ACC112 (cell line): ENCODE data around the gene WWOX.

Experiments used
- H2AFZ ChIP-seq: fragments of 200-600 bp; sonication (generic); one replicate; pipeline ENCODE4 v1.6.0; 2017; ENCODE audit warnings: antibody characterized with exemption, low read length; ENCODE audit not compliant: unreplicated experiment
- H3K27ac ChIP-seq: fragments of 200-600 bp; sonication (generic); 2 replicates; pipeline ENCODE4 v1.5.1; 2014; ENCODE audit warnings: low read depth, mild to moderate bottlenecking, antibody characterized with exemption, low read length, moderate library complexity
- H3K27me3 ChIP-seq: fragments of 200-600 bp; sonication (generic); 2 replicates; pipeline ENCODE4 v1.6.1; 2014; ENCODE audit warnings: mild to moderate bottlenecking, antibody characterized with exemption, low read length, moderate library complexity, mixed read lengths; ENCODE audit not compliant: insufficient read depth
- H3K36me3 ChIP-seq: fragments of 200-600 bp; sonication (generic); 2 replicates; pipeline ENCODE4 v1.6.1; 2016; ENCODE audit warnings: mild to moderate bottlenecking, antibody characterized with exemption, low read length, moderate library complexity, mixed read lengths; ENCODE audit not compliant: insufficient read depth
- H3K4me1 ChIP-seq: fragments of 200-600 bp; sonication (generic); one replicate; pipeline ENCODE4 v1.6.1; 2016; ENCODE audit warnings: low read length, mixed read lengths; ENCODE audit not compliant: insufficient read depth, unreplicated experiment, control insufficient read depth
- H3K4me3 ChIP-seq: fragments of 200-600 bp; sonication (generic); 2 replicates; pipeline ENCODE4 v1.5.1; 2014; ENCODE audit warnings: mild to moderate bottlenecking, low read depth, low read length
- H3K79me2 ChIP-seq: fragments of 200-600 bp; sonication (generic); one replicate; pipeline ENCODE4 v1.6.0; 2016; ENCODE audit warnings: low read length; ENCODE audit not compliant: control insufficient read depth, unreplicated experiment, insufficient read depth

The WWOX gene

DNA sequence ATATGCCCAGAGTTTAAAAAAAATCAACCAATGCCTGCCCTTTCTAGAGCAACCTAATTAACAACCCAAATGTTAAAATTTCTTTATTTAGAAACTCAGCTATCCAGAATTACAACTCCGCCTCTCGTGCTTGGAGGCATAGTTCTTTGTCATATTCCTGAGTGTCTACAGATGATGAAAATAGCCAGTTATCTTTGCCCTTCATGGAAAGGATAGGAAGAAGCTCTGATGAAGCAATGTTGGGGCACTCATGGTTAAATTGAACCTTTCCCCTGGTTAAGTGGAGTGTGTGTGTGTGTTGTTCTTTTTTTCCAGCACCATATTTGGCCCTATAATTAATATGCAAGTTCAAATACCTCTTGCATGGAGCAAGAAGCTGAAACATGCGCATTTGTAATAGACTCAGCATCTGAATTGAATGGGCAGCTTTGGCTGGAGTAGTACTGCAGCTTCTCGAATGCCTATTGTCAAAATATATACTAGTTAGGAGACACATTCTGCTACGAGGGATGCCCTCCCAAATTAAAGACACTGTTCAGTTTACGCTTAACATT is 506.2 kb downstream of the WWOX start:
- Histone ChIP-seq H3K4me1 (no peaks in the 10 kb centered on the region), H3K36me3 (no peaks in the 10 kb centered on the region), H3K27ac (no peak overlapping the region), H3K79me2 (no peaks in the 10 kb centered on the region), H3K27me3 (no peaks in the 10 kb centered on the region), H2AFZ (no peak overlapping the region), H3K4me3 (no peak overlapping the region)

DNA sequence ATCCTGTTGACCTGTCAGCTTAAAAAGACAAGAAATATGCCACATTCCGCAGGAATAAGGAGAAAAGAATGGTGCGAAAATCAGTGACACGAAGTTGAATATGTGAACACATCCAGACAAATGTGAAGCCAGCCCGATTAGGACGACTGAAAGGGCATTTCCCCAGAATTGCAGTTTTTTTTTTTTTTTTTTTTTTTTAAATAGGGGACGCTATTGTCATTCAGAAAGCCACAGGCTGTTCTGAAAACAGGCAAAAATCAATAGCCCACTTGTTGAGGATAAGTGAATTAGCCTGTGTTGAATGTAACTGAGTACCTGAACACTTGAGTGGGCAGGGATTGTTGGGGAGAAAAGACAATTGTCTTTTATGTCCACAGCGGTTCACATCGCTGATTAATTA is 507.1 kb downstream of the WWOX start:
- Histone ChIP-seq H3K27me3 (no peaks in the 10 kb centered on the region), H2AFZ (no peak overlapping the region), H3K4me3 (no peak overlapping the region)

GRCh38 chr16:78607022-78607421 is 507.6 kb downstream of the WWOX start:
- Histone ChIP-seq H3K27me3 (no peaks in the 10 kb centered on the region), H3K4me3 (no peak overlapping the region), H3K79me2 (no peaks in the 10 kb centered on the region), H3K4me1 (no peaks in the 10 kb centered on the region), H3K36me3 (no peaks in the 10 kb centered on the region), H3K27ac (no peak overlapping the region), H2AFZ (no peak overlapping the region)

More for the DNA sequence above, 507.1 kb downstream of the WWOX start:
- Histone ChIP-seq H3K27ac (no peak overlapping the region), H3K4me1 (no peaks in the 10 kb centered on the region), H3K79me2 (no peaks in the 10 kb centered on the region), H3K36me3 (no peaks in the 10 kb centered on the region)

GRCh38 chr16:78607465-78607864 is 508.0 kb downstream of the WWOX start:
- Histone ChIP-seq H3K36me3 (no peaks in the 10 kb centered on the region), H3K79me2 (no peaks in the 10 kb centered on the region), H3K27me3 (no peaks in the 10 kb centered on the region), H3K4me3 (no peak overlapping the region), H2AFZ (no peak overlapping the region), H3K27ac (no peak overlapping the region), H3K4me1 (no peaks in the 10 kb centered on the region)

DNA sequence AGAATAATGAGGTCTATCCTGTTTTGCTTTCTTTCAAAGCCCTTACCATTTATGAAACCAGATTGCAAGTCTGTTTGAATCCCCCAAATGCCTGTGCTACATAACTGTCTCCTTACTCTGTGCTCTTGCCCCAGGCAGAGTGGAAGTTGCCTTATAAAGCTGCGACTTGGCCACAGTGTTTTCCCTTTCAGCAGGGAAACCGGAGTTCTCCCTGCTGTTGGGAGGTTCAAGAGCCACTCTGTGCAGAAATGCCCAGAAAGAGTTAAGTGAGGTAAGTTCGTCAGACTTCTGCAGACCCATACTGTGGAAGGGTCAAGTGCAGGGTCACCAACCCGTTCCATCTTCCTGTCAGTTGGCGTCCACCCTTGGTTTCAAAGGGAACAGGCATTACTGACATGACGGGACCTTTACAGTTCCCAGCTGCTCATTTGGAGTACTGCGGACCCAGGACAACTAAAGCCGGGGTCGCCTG is 508.9 kb downstream of the WWOX start:
- Histone ChIP-seq H3K27ac (no peak overlapping the region), H3K36me3 (no peaks in the 10 kb centered on the region), H3K79me2 (no peaks in the 10 kb centered on the region), H3K4me1 (no peaks in the 10 kb centered on the region), H2AFZ (no peak overlapping the region), H3K4me3 (no peak overlapping the region), H3K27me3 (no peaks in the 10 kb centered on the region)

DNA sequence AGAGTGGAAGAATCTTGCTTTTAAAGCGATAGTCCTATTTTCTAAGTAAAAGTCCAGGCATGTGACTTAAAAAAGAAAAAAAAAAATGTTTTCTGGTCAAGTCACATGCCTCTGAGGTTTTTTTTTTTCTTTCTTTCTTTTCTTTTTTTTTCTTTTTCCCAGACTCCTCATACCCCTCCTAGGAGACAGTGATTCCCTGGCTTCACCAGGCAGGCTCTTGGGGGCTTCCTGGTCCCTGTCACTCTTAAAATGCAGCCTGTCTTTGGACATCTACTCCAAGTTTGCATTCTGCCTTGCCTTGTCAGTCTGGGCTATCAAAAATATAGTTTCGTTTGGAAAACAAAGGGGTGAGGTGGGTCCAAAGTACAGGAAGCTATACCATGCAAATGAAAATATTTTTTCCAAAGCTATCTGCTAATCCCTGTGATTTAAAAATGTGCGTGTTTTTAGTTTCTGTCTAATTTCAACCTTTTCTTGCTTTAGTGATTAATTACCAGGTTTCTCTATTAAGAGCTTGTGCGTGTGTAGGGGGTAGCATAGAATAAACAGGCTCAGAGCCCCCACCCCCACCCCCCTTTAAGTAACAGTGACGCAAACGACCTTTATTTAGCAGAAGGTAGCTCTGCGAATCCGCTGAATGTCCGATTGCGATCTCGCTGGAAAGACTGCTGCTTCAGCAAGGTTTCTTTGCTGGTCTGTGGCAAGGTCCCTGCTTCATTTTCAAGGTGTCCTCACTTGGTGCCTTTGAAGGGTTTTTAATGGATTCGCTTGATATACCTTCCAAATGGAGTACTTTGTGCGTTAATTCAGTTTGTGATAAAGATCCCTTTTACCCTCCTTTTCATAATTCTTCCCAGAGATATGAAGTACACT is 510.2 kb downstream of the WWOX start:
- Histone ChIP-seq H3K4me3 (no peak overlapping the region), H3K79me2 (no peaks in the 10 kb centered on the region), H3K4me1 (no peaks in the 10 kb centered on the region), H3K27ac (no peak overlapping the region), H3K36me3 (no peaks in the 10 kb centered on the region), H3K27me3 (no peaks in the 10 kb centered on the region), H2AFZ (no peak overlapping the region)

DNA sequence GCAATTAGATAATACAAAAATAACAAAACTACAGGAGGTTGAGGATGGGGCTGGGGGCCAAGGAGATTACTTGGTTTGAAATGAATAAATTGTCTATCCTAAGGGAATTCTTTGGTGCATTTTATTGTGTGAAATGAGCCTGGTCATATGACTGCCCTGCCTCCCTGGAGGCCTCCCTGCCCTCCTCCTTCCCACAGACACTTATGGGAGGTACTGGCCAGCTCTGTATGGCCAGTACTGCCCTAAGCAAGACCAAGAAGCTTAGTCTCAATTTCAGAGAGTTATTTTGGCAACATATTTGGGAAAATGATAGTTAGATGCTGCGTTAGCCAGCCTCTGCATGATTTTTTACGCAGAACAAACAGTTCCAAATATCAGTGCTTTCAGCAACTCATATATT is 511.9 kb downstream of the WWOX start:
- Histone ChIP-seq H3K27ac (no peak overlapping the region), H3K4me3 (no peak overlapping the region), H3K36me3 (no peaks in the 10 kb centered on the region), H3K79me2 (no peaks in the 10 kb centered on the region), H2AFZ (no peak overlapping the region), H3K27me3 (no peaks in the 10 kb centered on the region), H3K4me1 (no peaks in the 10 kb centered on the region)

DNA sequence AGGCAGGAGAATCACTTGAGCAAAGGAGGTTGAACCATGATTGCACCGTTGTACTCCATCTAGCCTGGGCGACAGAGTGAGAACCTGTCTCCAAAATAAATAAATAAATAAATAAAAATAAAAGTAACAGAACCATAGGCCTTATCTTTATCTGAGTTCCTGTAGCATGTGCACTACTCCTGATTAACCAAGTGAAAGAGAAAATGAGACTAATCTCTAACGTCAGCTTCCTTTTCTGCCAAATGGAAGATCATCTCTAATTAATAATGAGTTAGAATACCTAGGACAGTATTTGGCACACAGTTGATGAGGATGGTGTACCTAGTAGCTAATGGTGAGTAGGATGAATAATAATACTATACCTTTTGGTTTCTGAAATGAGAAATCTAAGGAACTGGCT is 520.4 kb downstream of the WWOX start:
- Histone ChIP-seq H3K4me1 (no peaks in the 10 kb centered on the region), H3K79me2 (no peaks in the 10 kb centered on the region), H3K27ac (no peak overlapping the region), H3K36me3 (no peaks in the 10 kb centered on the region), H3K27me3 (no peaks in the 10 kb centered on the region), H2AFZ (no peak overlapping the region), H3K4me3 (no peak overlapping the region)

DNA sequence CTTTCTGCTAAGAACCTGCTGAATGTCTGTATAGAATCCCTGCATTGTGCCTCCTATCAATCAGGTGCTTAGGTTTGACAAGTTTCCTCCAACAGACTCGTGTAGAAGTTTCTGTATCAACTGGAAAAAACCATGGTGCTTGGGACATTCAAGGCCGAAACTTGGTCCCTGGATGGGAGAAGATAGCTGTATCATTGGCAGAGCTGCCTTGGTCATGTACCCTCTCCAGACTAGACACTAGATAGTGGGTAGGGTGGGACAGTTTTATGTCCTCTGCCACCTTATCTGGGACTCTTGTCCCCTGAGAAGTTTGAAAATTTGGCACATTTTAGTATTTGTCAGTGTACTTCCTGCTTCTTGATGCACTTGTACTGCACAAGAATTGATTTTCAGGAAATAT is 520.8 kb downstream of the WWOX start:
- Histone ChIP-seq H3K27ac (no peak overlapping the region), H3K79me2 (no peaks in the 10 kb centered on the region)

DNA sequence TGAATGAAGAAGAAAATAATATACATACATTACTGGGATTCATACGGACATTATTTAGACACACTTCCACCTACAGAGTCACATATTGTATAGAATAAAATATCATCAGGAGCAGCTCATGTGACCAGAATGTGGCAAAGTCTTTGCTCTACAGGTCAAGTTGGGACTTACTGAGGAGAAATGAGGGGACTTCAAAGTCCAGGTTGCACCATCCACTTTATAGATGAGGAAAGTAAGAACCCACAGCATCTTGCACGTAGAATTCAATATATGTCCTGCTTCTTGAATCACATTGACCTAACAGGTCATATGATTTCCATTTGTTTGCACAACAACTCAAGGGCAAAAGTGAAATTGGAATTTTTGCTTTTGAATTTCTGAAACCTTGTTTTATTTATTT is 524.3 kb downstream of the WWOX start:
- Histone ChIP-seq H3K36me3 (no peaks in the 10 kb centered on the region), H3K4me3 (no peak overlapping the region), H3K79me2 (no peaks in the 10 kb centered on the region), H3K27me3 (no peaks in the 10 kb centered on the region), H2AFZ (no peak overlapping the region), H3K27ac (no peak overlapping the region), H3K4me1 (no peaks in the 10 kb centered on the region)

More for the DNA sequence above, 520.8 kb downstream of the WWOX start:
- no peaks in the 10 kb centered on the region for H3K27me3 ChIP-seq
- H3K4me1 ChIP-seq, result no peaks in the 10 kb centered on the region
- H2AFZ ChIP-seq, result no peak overlapping the region
- no peaks in the 10 kb centered on the region for H3K36me3 ChIP-seq
- H3K4me3 ChIP-seq, result no peak overlapping the region

GRCh38 chr16:78624366-78624765 is 524.9 kb downstream of the WWOX start:
- H3K4me1 ChIP-seq, result no peaks in the 10 kb centered on the region
- no peaks in the 10 kb centered on the region for H3K36me3 ChIP-seq
- no peak overlapping the region for H2AFZ ChIP-seq
- no peaks in the 10 kb centered on the region for H3K79me2 ChIP-seq
- H3K27ac ChIP-seq, result no peak overlapping the region
- H3K27me3 ChIP-seq, result no peaks in the 10 kb centered on the region
- H3K4me3 ChIP-seq, result no peak overlapping the region
